IPS-20b (cell line): ENCODE data around the gene PPARG.

Experiments
- H3K27ac ChIP-seq: one replicate; pipeline ENCODE4 v1.5.1; 2013; ENCODE audit warnings: low read length
- H3K27me3 ChIP-seq: 2 replicates; pipeline ENCODE4 v1.6.1; 2013; ENCODE audit warnings: mild to moderate bottlenecking, low read length, inconsistent platforms; ENCODE audit not compliant: insufficient read depth
- H3K36me3 ChIP-seq: 2 replicates; pipeline ENCODE4 v1.6.1; 2013; ENCODE audit warnings: low read depth, mild to moderate bottlenecking, inconsistent platforms, low read length, moderate library complexity; ENCODE audit not compliant: insufficient read depth
- H3K4me1 ChIP-seq: 2 replicates; pipeline ENCODE4 v1.6.1; 2013; ENCODE audit warnings: mild to moderate bottlenecking, control low read depth, inconsistent platforms, low read length, moderate library complexity; ENCODE audit not compliant: insufficient read depth
- H3K4me3 ChIP-seq: 2 replicates; pipeline ENCODE4 v1.5.1; 2013; ENCODE audit warnings: mild to moderate bottlenecking, low read length, inconsistent platforms
- H3K9ac ChIP-seq: 2 replicates; pipeline ENCODE4 v1.6.1; 2013; ENCODE audit warnings: low read depth, mild to moderate bottlenecking, inconsistent platforms, low read length, moderate library complexity
- H3K9me3 ChIP-seq: 2 replicates; pipeline ENCODE4 v1.6.1; 2013; ENCODE audit warnings: mild to moderate bottlenecking, low read depth, low read length, inconsistent platforms; ENCODE audit not compliant: insufficient read depth

The PPARG gene

DNA sequence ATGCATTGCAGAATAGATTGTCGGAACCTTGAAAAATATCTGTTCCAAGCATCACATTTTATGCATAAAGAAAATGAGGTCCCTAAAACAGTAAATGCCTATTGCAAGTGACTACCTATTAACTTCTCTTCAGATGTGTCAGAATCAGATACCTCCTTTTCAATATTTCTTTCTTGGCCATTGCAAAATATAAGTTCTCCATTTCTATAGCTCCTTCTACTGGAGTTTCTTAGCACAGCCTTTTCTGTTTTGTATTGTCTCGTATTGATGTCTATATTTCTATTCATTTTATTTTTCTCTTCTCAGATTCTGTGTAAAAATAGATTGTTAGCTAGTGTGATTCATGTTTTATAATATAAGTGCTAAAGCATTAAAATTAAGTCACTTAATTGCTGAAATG, 63.4 kb downstream of the PPARG start:
- Histone ChIP-seq H3K36me3 (no peaks in the 10 kb centered on the region), H3K27ac (no peak overlapping the region), H3K4me1 (peaks cover 3% of the 10 kb centered on the region; the same call in 1 of the 2 replicates), H3K9ac (no peak overlapping the region), H3K9me3 (no peaks in the 10 kb centered on the region), H3K27me3 (no peaks in the 10 kb centered on the region; the same call in 1 of the 2 replicates), H3K4me3 (no peak overlapping the region)

DNA sequence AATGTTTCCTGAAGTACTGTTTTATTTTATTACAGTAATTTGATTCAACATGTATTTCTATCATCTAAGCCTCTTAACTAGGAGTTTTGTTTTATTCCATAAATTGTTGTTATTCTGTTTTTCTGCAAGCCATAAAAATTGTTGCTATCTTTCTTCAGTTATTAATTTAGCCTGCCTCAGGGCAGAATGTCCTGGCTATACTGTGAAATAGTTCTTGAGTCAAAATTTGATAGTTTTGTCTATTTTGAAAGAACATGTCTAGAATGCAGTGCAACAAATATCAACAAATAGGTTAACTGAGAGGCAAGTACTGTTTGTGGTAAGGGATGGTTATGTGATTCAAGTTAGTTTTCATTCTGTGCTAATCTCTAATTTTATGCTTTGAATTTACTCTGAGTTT, 63.9 kb downstream of the PPARG start:
- no peak overlapping the region for H3K27ac ChIP-seq
- H3K4me3 ChIP-seq: no peak overlapping the region
- no peak overlapping the region for H3K9ac ChIP-seq
- H3K4me1 ChIP-seq: peaks cover 3% of the 10 kb centered on the region; the same call in 1 of the 2 replicates
- no peaks in the 10 kb centered on the region for H3K36me3 ChIP-seq
- H3K9me3 ChIP-seq: no peaks in the 10 kb centered on the region
- no peaks in the 10 kb centered on the region; the same call in 1 of the 2 replicates for H3K27me3 ChIP-seq

GRCh38 chr3:12353796-12354525, 65.1 kb downstream of the PPARG start:
- Histone ChIP-seq H3K4me3 (no peak overlapping the region), H3K27me3 (no peaks in the 10 kb centered on the region), H3K36me3 (no peaks in the 10 kb centered on the region), H3K27ac (no peak overlapping the region), H3K9ac (no peak overlapping the region), H3K4me1 (no peaks in the 10 kb centered on the region), H3K9me3 (no peaks in the 10 kb centered on the region)

DNA sequence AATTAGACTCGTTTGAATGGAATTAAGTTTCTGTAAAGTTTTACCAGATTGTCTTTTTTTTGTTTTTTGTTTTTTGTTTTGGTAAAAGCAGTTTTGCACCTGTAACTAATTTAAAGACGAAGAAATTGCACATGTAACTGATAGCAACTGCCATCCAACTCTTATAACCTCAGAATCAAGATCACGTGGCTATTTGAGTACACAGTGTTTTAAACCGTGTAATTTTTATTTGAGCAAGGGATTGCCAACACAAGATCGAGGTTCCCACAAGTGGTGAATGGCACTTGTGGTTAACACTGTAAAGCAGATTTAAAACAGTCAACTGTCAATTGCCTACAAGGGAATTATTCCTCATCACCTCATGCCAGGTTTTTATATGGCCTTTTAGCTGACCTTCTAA, 67.3 kb downstream of the PPARG start:
- Histone ChIP-seq H3K9me3 (no peaks in the 10 kb centered on the region), H3K36me3 (no peaks in the 10 kb centered on the region), H3K4me1 (no peaks in the 10 kb centered on the region), H3K27me3 (no peaks in the 10 kb centered on the region), H3K27ac (no peak overlapping the region), H3K4me3 (no peak overlapping the region), H3K9ac (no peak overlapping the region)

DNA sequence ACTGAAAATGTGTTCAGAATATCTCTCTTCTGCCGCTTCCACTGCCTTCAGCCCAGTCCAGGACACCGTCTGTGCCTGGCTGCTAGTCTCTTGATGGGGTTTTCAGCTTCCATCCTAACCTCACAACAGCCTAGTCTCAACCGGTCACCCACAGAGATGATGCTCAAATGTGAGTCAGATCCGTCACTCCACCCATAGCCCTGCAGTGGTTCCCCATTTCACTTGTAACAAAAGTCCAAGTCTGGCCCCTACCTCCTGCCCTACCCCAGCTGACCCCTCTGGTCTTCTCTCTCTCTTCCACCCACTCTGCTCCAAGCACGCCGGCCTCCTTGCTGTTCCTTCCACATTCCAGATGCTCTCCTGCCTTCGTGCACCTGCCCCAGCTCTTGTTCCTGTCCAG, 68.1 kb downstream of the PPARG start:
- no peak overlapping the region for H3K9ac ChIP-seq
- no peaks in the 10 kb centered on the region for H3K9me3 ChIP-seq
- no peaks in the 10 kb centered on the region for H3K4me1 ChIP-seq
- H3K27ac ChIP-seq: no peak overlapping the region
- H3K4me3 ChIP-seq: no peak overlapping the region
- H3K36me3 ChIP-seq: no peaks in the 10 kb centered on the region
- no peaks in the 10 kb centered on the region for H3K27me3 ChIP-seq

- H3K27me3 ChIP-seq: no peaks in the 10 kb centered on the region
- no peaks in the 10 kb centered on the region for H3K36me3 ChIP-seq
- no peak overlapping the region for H3K9ac ChIP-seq
- no peaks in the 10 kb centered on the region for H3K9me3 ChIP-seq
- no peak overlapping the region for H3K4me3 ChIP-seq
- no peak overlapping the region for H3K27ac ChIP-seq
- H3K4me1 ChIP-seq: no peaks in the 10 kb centered on the region
Measured at GRCh38 chr3:12357456-12357855, 68.6 kb downstream of the PPARG start.

DNA sequence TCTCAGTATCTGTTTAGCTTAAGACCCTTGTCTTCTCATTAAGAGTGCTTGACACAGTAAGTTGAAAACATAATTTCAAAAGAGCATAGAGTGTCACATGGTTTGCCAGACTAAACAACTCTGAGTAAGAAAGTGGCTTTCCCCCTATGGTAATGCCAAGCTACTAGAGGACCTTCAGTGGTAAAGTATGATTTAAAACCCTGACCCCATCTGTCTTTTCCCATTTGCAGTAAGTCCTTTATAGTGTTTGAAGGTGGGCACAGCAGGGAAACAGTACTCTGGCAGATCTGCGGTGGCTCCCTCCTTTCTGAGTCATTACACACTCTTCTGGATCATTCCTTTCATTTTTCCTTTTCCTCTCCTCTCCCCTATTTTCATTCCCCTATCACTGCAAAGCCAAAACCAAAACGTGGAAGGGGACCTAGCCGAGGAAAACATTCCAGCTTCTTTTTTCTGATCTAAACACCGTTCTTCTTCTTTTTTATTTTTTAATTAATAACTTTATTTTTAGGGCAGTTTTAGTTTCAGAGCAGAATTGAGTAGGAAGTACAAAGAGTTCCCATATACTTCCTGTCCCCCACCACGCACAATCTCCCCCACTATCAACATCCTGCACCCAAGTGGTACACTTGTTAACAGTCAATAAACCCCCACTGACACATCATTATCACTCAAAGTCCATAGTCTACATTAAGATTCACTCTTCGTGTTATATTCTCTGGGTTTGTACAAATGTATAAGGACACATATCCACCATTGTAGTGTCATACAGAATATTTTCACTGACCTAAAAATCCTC, 74.7 kb downstream of the PPARG start:
- Histone ChIP-seq H3K9ac (no peak overlapping the region), H3K36me3 (no peaks in the 10 kb centered on the region)

DNA sequence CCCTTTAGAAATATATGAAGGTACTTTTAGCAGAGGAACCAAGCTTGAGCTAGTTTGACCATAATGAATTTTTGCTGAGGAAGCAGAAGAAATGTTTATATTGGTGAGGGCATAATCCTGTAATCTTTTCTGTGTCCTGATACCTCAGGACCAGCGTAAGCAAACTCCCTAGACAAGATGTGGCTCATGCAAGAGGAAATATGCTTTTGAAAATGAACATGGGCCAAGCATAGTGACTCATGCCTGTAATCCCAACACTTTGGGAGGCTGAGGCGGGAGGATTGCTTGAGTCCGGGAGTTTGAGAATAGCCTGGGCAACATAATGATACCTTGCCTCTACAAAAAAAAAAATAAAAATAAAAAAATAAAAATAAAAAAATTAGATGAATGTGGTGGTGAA, 78.5 kb downstream of the PPARG start:
- peaks cover 6% of the 10 kb centered on the region; the same call in 1 of the 2 replicates for H3K9me3 ChIP-seq
- no peak overlapping the region for H3K9ac ChIP-seq
- no peaks in the 10 kb centered on the region for H3K4me1 ChIP-seq
- no peak overlapping the region for H3K27ac ChIP-seq
- no peak overlapping the region for H3K4me3 ChIP-seq
- no peaks in the 10 kb centered on the region for H3K36me3 ChIP-seq
- H3K27me3 ChIP-seq: no peaks in the 10 kb centered on the region

More for the DNA sequence above, 74.7 kb downstream of the PPARG start:
- Histone ChIP-seq H3K27me3 (no peaks in the 10 kb centered on the region), H3K4me1 (no peaks in the 10 kb centered on the region), H3K27ac (no peak overlapping the region), H3K9me3 (peaks cover 6% of the 10 kb centered on the region; the same call in 1 of the 2 replicates), H3K4me3 (no peak overlapping the region)

DNA sequence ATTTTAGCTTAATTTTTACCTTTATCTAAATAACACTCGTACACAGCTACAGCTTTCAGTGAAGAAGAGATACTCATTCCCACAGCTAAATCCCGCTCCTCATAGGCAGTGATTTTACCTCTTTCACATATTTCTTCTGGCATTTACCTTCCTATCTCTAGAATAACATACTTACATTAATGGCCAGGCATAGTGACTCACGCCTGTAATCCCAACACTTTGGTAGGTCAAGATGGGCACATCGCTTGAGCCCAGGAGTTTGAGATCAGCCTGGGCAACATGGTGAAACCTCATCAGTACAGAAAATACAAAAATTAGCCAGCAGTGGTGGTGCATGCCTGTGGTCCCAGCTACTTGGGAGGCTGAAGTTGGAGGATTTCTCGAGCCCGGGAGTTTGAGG, 80.2 kb downstream of the PPARG start:
- H3K4me1 ChIP-seq: no peaks in the 10 kb centered on the region
- H3K36me3 ChIP-seq: no peaks in the 10 kb centered on the region
- no peaks in the 10 kb centered on the region for H3K27me3 ChIP-seq
- H3K27ac ChIP-seq: no peak overlapping the region
- H3K9me3 ChIP-seq: peaks cover 6% of the 10 kb centered on the region; the same call in 1 of the 2 replicates
- H3K9ac ChIP-seq: no peak overlapping the region
- H3K4me3 ChIP-seq: no peak overlapping the region

- Histone ChIP-seq H3K27me3 (no peaks in the 10 kb centered on the region), H3K4me1 (no peaks in the 10 kb centered on the region), H3K9ac (no peak overlapping the region), H3K27ac (no peak overlapping the region), H3K36me3 (no peaks in the 10 kb centered on the region), H3K4me3 (no peak overlapping the region), H3K9me3 (peaks cover 6% of the 10 kb centered on the region; the same call in 1 of the 2 replicates)
Measured at GRCh38 chr3:12369598-12369997, 80.7 kb downstream of the PPARG start.

DNA sequence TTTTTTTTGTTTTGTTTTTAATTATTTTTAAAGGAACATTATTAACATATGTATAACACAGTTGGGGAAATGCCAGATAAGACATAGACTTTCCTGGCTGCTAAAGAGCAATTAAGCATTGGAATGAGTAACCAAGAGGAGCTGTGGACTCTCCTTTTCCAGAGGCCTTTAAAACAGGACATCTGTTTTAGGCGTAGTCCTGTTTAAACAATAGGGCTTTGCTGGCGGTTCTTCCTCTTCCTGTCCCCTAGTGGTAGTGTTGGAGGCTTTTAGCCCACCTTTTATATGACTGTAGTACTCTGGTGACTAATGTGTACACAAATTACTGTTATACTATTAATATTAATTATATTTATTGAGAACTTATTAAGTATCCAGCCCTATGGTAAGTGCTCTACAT, 81.9 kb downstream of the PPARG start:
- no peaks in the 10 kb centered on the region for H3K36me3 ChIP-seq
- H3K27me3 ChIP-seq: no peaks in the 10 kb centered on the region
- peaks cover 6% of the 10 kb centered on the region; the same call in 1 of the 2 replicates for H3K9me3 ChIP-seq
- no peak overlapping the region for H3K9ac ChIP-seq
- H3K27ac ChIP-seq: no peak overlapping the region
- no peaks in the 10 kb centered on the region for H3K4me1 ChIP-seq
- no peak overlapping the region for H3K4me3 ChIP-seq
